WI38 (cell line): ENCODE data around the gene FREM3.

Experiments used
- H3K4me3 ChIP-seq: 2 replicates; pipeline ENCODE4 v1.5.1; 2011; ENCODE audit warnings: low read depth, mild to moderate bottlenecking, control low read depth, low read length
- CTCF ChIP-seq: IDR thresholded peaks from 2 replicates; pipeline ENCODE4 v1.5.1; 2012; ENCODE audit warnings: low read depth, mild to moderate bottlenecking, control low read depth, low read length

The FREM3 gene

GRCh38 chr4:143616771-143617170 lies 83.7 kb downstream of the FREM3 start:
- no peak for TF ChIP-seq CTCF
- H3K4me3 ChIP-seq: no peak overlapping the region

- TF ChIP-seq CTCF: no peak
- no peak overlapping the region for H3K4me3 ChIP-seq
These were observed 91.0 kb downstream of the FREM3 start for GRCh38 chr4:143609492-143609891.

GRCh38 chr4:143606480-143606879 lies 94.0 kb downstream of the FREM3 start:
- TF ChIP-seq CTCF: no peak
- no peak overlapping the region for H3K4me3 ChIP-seq

- no peak overlapping the region for H3K4me3 ChIP-seq
- no peak for TF ChIP-seq CTCF
These were observed 100.6 kb downstream of the FREM3 start for GRCh38 chr4:143599827-143600226.

- no peak overlapping the region for H3K4me3 ChIP-seq
- no peak for TF ChIP-seq CTCF
These were observed 101.7 kb downstream of the FREM3 start for GRCh38 chr4:143598816-143599215.

- no peak for TF ChIP-seq CTCF
- H3K4me3 ChIP-seq: no peak overlapping the region
These were observed 103.2 kb downstream of the FREM3 start for GRCh38 chr4:143597276-143597675.

- TF ChIP-seq CTCF: no peak
- no peak overlapping the region for H3K4me3 ChIP-seq
These were observed 112.8 kb downstream of the FREM3 start for GRCh38 chr4:143587703-143588102.
